Hepatic stellate cell (primary cell): ENCODE results near the gene KIT.
"Not testable (repeated sequence)": the region's sequence is repeated elsewhere in the genome, so short reads cannot be mapped to it uniquely, and the experiment has no call there.

Source experiments
- DNase-seq: peaks from one replicate; pipeline ENCODE4 v3.0.0; 2011; ENCODE audit warnings: low spot score

The KIT gene

GRCh38 chr4:54657551-54658251, at the start of gene KIT:
KIT (plus strand) TSS chr4:54657957; CDS start chr4:54658015, 58 bp downstream.
- DNase-seq = peak; percentile 70

- no peak for DNase-seq
Measured at GRCh38 chr4:54609310-54609709, 48.4 kb upstream of the KIT start.

- DNase-seq = no peak
Measured at GRCh38 chr4:54614149-54614548, 43.6 kb upstream of the KIT start.

- no peak for DNase-seq
Measured at GRCh38 chr4:54620773-54621172, 37.0 kb upstream of the KIT start.

GRCh38 chr4:54625391-54625790, 32.4 kb upstream of the KIT start:
- DNase-seq = no peak

GRCh38 chr4:54626113-54626512, 31.6 kb upstream of the KIT start:
- no peak for DNase-seq

- no peak for DNase-seq
Measured at GRCh38 chr4:54632537-54632936, 25.2 kb upstream of the KIT start.

GRCh38 chr4:54633102-54633740, 24.5 kb upstream of the KIT start:
- DNase-seq = not testable (repeated sequence)

GRCh38 chr4:54635318-54635717, 22.4 kb upstream of the KIT start:
- no peak for DNase-seq

GRCh38 chr4:54637325-54637724, 20.4 kb upstream of the KIT start:
- no peak for DNase-seq

- DNase-seq = not testable (repeated sequence)
Measured at GRCh38 chr4:54641101-54641500, 16.7 kb upstream of the KIT start.

GRCh38 chr4:54643172-54643571, 14.6 kb upstream of the KIT start:
- DNase-seq = no peak

- DNase-seq = peak; percentile 21
Measured at GRCh38 chr4:54643958-54644751, 13.6 kb upstream of the KIT start.

- no peak for DNase-seq
Measured at GRCh38 chr4:54645830-54646229, 11.9 kb upstream of the KIT start.

GRCh38 chr4:54647070-54647469, 10.7 kb upstream of the KIT start:
- DNase-seq = no peak

GRCh38 chr4:54651050-54651449, 6.7 kb upstream of the KIT start:
- no peak for DNase-seq

GRCh38 chr4:54654753-54655152, 3.0 kb upstream of the KIT start:
- no peak for DNase-seq

GRCh38 chr4:54657185-54657550, 589 bp upstream of the KIT start:
- DNase-seq = no peak

- DNase-seq = peak; percentile 70
Measured at GRCh38 chr4:54658252-54659093, 716 bp downstream of the KIT start.

GRCh38 chr4:54659313-54659712, 1.6 kb downstream of the KIT start:
- peak; percentile 27 for DNase-seq

- DNase-seq = no peak
Measured at GRCh38 chr4:54659749-54660535, 2.2 kb downstream of the KIT start.
